Osteoblast (primary cell): ENCODE measurements around the gene JUNB. TPM values are rescaled to one million over a fixed set of nuclear protein-coding genes. Genes with fewer than 3 reads are reported as not detected.

Experiments
- DNase-seq: peaks from one replicate; pipeline ENCODE4 v3.0.0; 2011; ENCODE audit warnings: low spot score, mixed read lengths; ENCODE audit not compliant: insufficient read length; ENCODE audit errors: missing footprints
- H2AFZ ChIP-seq: 2 replicates; pipeline ENCODE4 v1.6.0; 2011; ENCODE audit warnings: mild to moderate bottlenecking, low read length
- H3K27ac ChIP-seq: 2 replicates; pipeline ENCODE4 v1.5.1; 2011; ENCODE audit warnings: mild to moderate bottlenecking, low read depth, low read length, moderate library complexity
- H3K27me3 ChIP-seq: 2 replicates; pipeline ENCODE4 v1.6.0; 2012; ENCODE audit warnings: mild to moderate bottlenecking, control low read depth, inconsistent platforms, low read length, moderate library complexity; ENCODE audit not compliant: insufficient read depth
- H3K36me3 ChIP-seq: 2 replicates; pipeline ENCODE4 v1.5.1; 2011; ENCODE audit warnings: mild to moderate bottlenecking, low read length, control low read depth, moderate library complexity; ENCODE audit not compliant: insufficient read depth
- H3K4me1 ChIP-seq: 2 replicates; pipeline ENCODE4 v1.5.1; 2011; ENCODE audit warnings: mild to moderate bottlenecking, low read length, control low read depth, moderate library complexity; ENCODE audit not compliant: insufficient read depth
- H3K4me2 ChIP-seq: 2 replicates; pipeline ENCODE4 v1.6.0; 2011; ENCODE audit warnings: mild to moderate bottlenecking, low read length; ENCODE audit not compliant: insufficient read depth
- H3K4me3 ChIP-seq: fragments of 200-600 bp; sonication (generic); 3 replicates; pipeline ENCODE4 v1.5.1; 2012; ENCODE audit warnings: mild to moderate bottlenecking, low read length, inconsistent platforms; ENCODE audit not compliant: insufficient read depth
- H3K79me2 ChIP-seq: 2 replicates; pipeline ENCODE4 v1.6.0; 2012; ENCODE audit warnings: mild to moderate bottlenecking, low read length, control low read depth, inconsistent platforms; ENCODE audit not compliant: insufficient read depth
- H3K9me3 ChIP-seq: 2 replicates; pipeline ENCODE4 v1.5.1; 2011; ENCODE audit warnings: low read depth, low read length, control low read depth
- H4K20me1 ChIP-seq: 2 replicates; pipeline ENCODE4 v1.6.0; 2012; ENCODE audit warnings: mild to moderate bottlenecking, low read length, control low read depth; ENCODE audit not compliant: insufficient read depth
- small RNA-seq: library from RNA; depleted of rRNA; stranded (forward); fragments of <200 nt; gene quantifications from one replicate; pipeline ENCODE3, GENCODE V24; 2012
- total RNA-seq: library from RNA; depleted of rRNA; stranded (reverse); fragments of >200 nt; gene quantifications from 2 replicates; pipeline ENCODE4 v1.2.3, GENCODE V29; 2012
- TF ChIP-seq, protein P1 (sequence below): IDR thresholded peaks from 2 replicates; pipeline ENCODE4 v1.5.1; 2011; ENCODE audit warnings: mild to moderate bottlenecking, low read depth, low read length, moderate library complexity; ENCODE audit errors: extremely low read depth

Gene JUNB
- total RNA-seq, 1 donor, result 93.0 TPM

DNA sequence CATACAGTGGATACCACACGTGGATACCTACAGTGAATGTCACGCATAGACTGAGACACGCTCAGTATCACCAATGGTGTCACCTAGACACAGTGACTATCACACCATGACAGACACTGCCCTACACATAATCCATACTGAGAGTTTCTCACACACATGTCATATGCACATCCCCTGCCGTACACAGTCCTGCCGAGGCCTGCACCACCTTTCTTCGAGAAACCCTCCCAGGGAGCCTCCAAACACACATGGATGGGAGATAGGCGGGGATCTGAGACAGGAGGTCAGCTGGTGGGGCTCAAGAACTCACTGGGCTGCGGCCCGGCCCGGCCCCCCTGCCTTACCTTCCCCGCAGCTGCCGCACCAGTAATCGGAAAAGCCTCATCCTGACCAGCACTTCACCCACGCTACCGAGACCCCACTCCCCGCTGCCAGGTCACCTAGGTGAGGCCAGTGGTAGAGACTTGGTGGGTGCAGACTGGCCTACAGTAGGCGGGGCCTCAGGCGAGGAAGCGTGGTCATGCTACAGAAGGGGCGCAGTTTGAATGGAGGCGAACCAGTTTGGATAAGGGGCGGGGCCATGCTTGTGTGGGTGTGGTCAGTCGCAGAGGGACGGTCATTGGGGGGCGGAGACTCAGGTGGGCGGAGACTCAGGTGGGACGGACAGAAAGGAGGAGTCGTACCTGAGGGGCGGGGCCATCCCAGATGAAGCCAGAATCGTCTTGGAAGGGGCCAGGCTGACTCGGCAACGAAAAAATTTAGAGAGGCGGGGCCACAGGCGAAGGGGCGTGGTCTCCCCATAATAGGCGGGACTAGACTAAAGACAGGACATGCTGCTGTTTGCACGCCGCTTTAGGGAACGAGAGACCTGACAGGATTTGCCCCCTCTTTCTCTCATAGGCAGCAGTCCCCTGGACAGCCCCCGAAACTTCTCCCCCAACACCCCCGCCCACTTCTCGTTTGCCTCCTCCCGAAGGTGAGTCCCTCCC is 49.1 kb downstream of the JUNB start:
- Histone ChIP-seq H3K4me2 (peak overlapping the region; percentile 56), H3K27me3 (peaks cover 60% of the 10 kb centered on the region), H3K36me3 (no peaks in the 10 kb centered on the region), H3K4me3 (peak overlapping the region; percentile 60), H3K27ac (no peak overlapping the region), H3K79me2 (no peaks in the 10 kb centered on the region), H4K20me1 (no peaks in the 10 kb centered on the region), H3K4me1 (no peaks in the 10 kb centered on the region), H3K9me3 (no peaks in the 10 kb centered on the region), H2AFZ (peak overlapping the region; percentile 68)
- peak; percentile 94 for DNase-seq
- TF ChIP-seq, protein P1, sequence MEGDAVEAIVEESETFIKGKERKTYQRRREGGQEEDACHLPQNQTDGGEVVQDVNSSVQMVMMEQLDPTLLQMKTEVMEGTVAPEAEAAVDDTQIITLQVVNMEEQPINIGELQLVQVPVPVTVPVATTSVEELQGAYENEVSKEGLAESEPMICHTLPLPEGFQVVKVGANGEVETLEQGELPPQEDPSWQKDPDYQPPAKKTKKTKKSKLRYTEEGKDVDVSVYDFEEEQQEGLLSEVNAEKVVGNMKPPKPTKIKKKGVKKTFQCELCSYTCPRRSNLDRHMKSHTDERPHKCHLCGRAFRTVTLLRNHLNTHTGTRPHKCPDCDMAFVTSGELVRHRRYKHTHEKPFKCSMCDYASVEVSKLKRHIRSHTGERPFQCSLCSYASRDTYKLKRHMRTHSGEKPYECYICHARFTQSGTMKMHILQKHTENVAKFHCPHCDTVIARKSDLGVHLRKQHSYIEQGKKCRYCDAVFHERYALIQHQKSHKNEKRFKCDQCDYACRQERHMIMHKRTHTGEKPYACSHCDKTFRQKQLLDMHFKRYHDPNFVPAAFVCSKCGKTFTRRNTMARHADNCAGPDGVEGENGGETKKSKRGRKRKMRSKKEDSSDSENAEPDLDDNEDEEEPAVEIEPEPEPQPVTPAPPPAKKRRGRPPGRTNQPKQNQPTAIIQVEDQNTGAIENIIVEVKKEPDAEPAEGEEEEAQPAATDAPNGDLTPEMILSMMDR, result no peak

DNA sequence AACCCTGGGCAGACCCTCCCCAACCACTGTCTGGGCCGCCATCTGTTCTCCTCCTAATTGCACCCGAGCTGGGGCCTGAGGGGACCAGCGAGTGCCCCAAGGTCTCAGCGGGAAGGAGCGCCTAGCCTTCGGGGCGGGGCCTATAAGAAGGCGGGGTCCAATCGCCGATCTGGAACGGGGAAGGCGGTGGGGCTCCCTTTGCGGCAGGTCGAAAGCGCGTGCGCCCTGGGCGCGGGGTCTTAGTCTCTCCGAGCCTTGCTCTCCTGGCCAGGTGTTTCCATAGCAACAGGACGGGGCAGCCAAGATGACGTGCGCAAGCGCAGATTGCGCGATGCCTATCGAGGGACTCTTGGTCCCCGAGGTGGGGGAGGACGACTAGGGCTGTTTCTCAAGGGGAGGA is 49.8 kb downstream of the JUNB start:
- Histone ChIP-seq H2AFZ (peak overlapping the region; percentile 68), H3K27me3 (peaks cover 53% of the 10 kb centered on the region), H3K27ac (no peak overlapping the region), H3K4me1 (no peaks in the 10 kb centered on the region), H3K4me3 (peak overlapping the region; percentile 60), H4K20me1 (no peaks in the 10 kb centered on the region), H3K36me3 (no peaks in the 10 kb centered on the region), H3K4me2 (peak overlapping the region; percentile 56), H3K9me3 (no peaks in the 10 kb centered on the region), H3K79me2 (no peaks in the 10 kb centered on the region)
- DNase-seq, result peak; percentile 77
- TF ChIP-seq, protein P1, result no peak

DNA sequence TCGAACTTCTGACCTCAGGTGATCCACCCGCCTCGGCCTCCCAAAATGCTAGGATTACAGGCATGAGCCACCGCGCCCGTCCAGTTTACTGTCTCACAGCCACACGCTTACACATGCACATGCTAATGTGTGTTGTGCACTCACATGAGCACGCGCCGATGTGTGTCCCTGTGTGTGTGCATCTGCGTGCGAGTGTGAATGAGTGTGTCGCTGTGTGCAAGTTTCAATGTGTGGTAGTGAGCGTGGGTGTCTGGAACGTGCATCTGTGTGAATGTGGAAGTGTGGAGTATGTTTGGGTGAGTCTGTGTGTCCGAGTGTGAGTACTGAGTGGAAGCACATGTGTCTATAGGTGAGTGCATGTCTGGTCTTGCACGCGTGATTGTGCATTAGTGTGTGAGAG is 51.2 kb downstream of the JUNB start:
- Histone ChIP-seq H2AFZ (no peak overlapping the region), H3K79me2 (no peaks in the 10 kb centered on the region), H3K36me3 (no peaks in the 10 kb centered on the region), H3K4me3 (no peak overlapping the region), H3K27me3 (peaks cover 43% of the 10 kb centered on the region), H4K20me1 (no peaks in the 10 kb centered on the region), H3K27ac (no peak overlapping the region), H3K4me2 (no peak overlapping the region), H3K4me1 (peaks cover 3% of the 10 kb centered on the region), H3K9me3 (no peaks in the 10 kb centered on the region)
- no peak for DNase-seq
- TF ChIP-seq, protein P1, result no peak

Small RNA genes lying within 50 kb of the gene (small RNA-seq; reads per million reads assigned to genes)
- not detected for gene MIR5684

Other genes with a start within 250 kb of the JUNB start
- 7.4 and 9.0 TPM in 2 replicates for gene ZNF564, start 240.0 kb upstream of the JUNB start, total RNA-seq
- 8.7 and 10.6 TPM in 2 replicates for gene ZNF490, start 180.7 kb upstream of the JUNB start, total RNA-seq
- 16.5 and 16.6 TPM in 2 replicates for gene ZNF791, start 180.6 kb upstream of the JUNB start, total RNA-seq
- gene MAN2B1, start 124.7 kb upstream of the JUNB start, total RNA-seq, result 35.8 and 43.0 TPM in 2 replicates
- gene WDR83, start 124.7 kb upstream of the JUNB start, total RNA-seq, result 5.0 and 8.0 TPM in 2 replicates
- gene DHPS, start 109.6 kb upstream of the JUNB start, total RNA-seq, result 50.4 and 52.5 TPM in 2 replicates
- gene GNG14, start 103.5 kb upstream of the JUNB start, total RNA-seq, result not detected in 2 replicates
- 17.1 and 18.5 TPM in 2 replicates for gene FBXW9, start 94.9 kb upstream of the JUNB start, total RNA-seq
- 36.6 and 39.8 TPM in 2 replicates for gene TNPO2, start 67.6 kb upstream of the JUNB start, total RNA-seq
- 123 and 136 TPM in 2 replicates for gene TRIR, start 56.8 kb upstream of the JUNB start, total RNA-seq
- 99.5 and 104 TPM in 2 replicates for gene GET3, start 54.0 kb upstream of the JUNB start, total RNA-seq
- gene BEST2, start 39.7 kb upstream of the JUNB start, total RNA-seq, result not detected in 2 replicates
- 16.8 and 21.7 TPM in 2 replicates for gene HOOK2, start 15.9 kb upstream of the JUNB start, total RNA-seq
- gene PRDX2, start 10.3 kb downstream of the JUNB start, total RNA-seq, result 155 and 156 TPM in 2 replicates
- gene THSD8, start 10.6 kb downstream of the JUNB start, total RNA-seq, result 0.29 TPM in 1 of 2 replicates, not detected in the other
- gene RNASEH2A, start 15.1 kb downstream of the JUNB start, total RNA-seq, result 7.6 and 8.3 TPM in 2 replicates
- gene RTBDN, start 43.1 kb downstream of the JUNB start, total RNA-seq, result not detected in 2 replicates
- gene MAST1, start 47.0 kb downstream of the JUNB start, total RNA-seq, result 0.29 and 0.72 TPM in 2 replicates
- gene DNASE2, start 90.0 kb downstream of the JUNB start, total RNA-seq, result 48.1 and 61.0 TPM in 2 replicates
- not detected in 2 replicates for gene KLF1, start 95.7 kb downstream of the JUNB start, total RNA-seq
- 23.0 and 31.1 TPM in 2 replicates for gene GCDH, start 99.7 kb downstream of the JUNB start, total RNA-seq
- gene SYCE2, start 127.8 kb downstream of the JUNB start, total RNA-seq, result 0.29 TPM in 1 of 2 replicates, not detected in the other
- 41.0 and 47.8 TPM in 2 replicates for gene FARSA, start 142.2 kb downstream of the JUNB start, total RNA-seq
- gene CALR, start 147.1 kb downstream of the JUNB start, total RNA-seq, result 1,685 and 1,980 TPM in 2 replicates
- gene RAD23A, start 154.4 kb downstream of the JUNB start, total RNA-seq, result 80.2 and 84.0 TPM in 2 replicates
- 15.2 and 16.8 TPM in 2 replicates for gene GADD45GIP1, start 165.7 kb downstream of the JUNB start, total RNA-seq
- not detected in 2 replicates for gene DAND5, start 178.1 kb downstream of the JUNB start, total RNA-seq
- 114 and 122 TPM in 2 replicates for gene NFIX, start 204.0 kb downstream of the JUNB start, total RNA-seq